ENCODE data around the gene CCDC134. TPM values are rescaled to one million over a fixed set of nuclear protein-coding genes. Genes with fewer than 3 reads are reported as not detected.
"Not testable (repeated sequence)": the region's sequence is repeated elsewhere in the genome, so short reads cannot be mapped to it uniquely, and the experiment has no call there.

CCDC134 gene
- total RNA-seq, 4 donors from 2014 or later, result 6.6 to 18.8 (median 14.4) TPM

DNA sequence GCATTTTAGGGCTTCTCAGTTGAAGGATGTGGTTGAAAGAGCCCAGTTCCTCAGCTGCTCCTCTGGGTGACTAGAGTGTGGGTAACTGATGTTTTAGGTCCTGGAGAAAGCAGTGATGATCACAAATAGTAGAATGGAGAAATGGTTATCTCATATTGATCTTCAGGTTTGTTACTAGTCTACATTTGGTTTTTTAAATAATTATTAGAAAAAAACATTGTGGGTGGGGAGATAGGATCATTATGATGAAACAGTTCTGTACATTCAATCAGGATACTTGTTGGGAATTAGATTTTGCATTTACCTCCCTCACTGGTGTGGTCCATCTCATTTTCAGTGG, 57.4 kb downstream of the CCDC134 start:
- DNase-seq, result no peak
- H3K4me1 ChIP-seq, result peaks cover 0 to 17% of the 10 kb centered on the region in 2 donors
- H3K27ac ChIP-seq, result no peak overlapping the region
- TF ChIP-seq POLR2A (IDR thresholded peaks at IDR 0.05), result no peak
- TF ChIP-seq, protein P1, sequence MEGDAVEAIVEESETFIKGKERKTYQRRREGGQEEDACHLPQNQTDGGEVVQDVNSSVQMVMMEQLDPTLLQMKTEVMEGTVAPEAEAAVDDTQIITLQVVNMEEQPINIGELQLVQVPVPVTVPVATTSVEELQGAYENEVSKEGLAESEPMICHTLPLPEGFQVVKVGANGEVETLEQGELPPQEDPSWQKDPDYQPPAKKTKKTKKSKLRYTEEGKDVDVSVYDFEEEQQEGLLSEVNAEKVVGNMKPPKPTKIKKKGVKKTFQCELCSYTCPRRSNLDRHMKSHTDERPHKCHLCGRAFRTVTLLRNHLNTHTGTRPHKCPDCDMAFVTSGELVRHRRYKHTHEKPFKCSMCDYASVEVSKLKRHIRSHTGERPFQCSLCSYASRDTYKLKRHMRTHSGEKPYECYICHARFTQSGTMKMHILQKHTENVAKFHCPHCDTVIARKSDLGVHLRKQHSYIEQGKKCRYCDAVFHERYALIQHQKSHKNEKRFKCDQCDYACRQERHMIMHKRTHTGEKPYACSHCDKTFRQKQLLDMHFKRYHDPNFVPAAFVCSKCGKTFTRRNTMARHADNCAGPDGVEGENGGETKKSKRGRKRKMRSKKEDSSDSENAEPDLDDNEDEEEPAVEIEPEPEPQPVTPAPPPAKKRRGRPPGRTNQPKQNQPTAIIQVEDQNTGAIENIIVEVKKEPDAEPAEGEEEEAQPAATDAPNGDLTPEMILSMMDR (IDR thresholded peaks at IDR 0.05), result no peak
- H3K9me3 ChIP-seq, result no peaks in the 10 kb centered on the region
- intact Hi-C loops (cut with DNase I), result no loop called here
- H3K27me3 ChIP-seq, result no peaks in the 10 kb centered on the region
- H3K4me3 ChIP-seq (replicated peaks in 1 of 3), result no peak overlapping the region
- no peaks in the 10 kb centered on the region for H3K36me3 ChIP-seq

DNA sequence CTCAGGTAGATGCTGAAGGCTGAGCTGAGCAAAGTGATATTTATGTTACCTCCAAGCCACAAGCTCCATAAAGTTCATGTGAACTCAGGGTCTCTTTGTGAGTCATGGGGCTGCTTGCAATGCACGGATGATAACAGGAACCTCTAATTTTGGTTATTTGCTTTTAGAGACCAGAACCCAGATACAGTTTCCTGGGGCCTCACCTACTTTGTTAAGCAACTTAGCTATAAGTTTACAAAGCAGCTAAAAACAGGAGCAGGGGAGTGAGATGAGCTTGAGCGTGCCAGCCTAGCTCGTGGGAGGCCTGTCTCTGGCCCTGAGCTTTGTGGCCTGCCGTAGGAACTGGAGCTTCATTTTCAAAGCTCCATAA, 61.7 kb downstream of the CCDC134 start:
- no peak for TF ChIP-seq POLR2A (IDR thresholded peaks at IDR 0.05)
- TF ChIP-seq, protein P1 (IDR thresholded peaks at IDR 0.05), result no peak
- Histone ChIP-seq H3K4me3 (replicated peaks in 1 of 3) (no peak overlapping the region), H3K27ac (no peak overlapping the region), H3K27me3 (no peaks in the 10 kb centered on the region), H3K4me1 (peaks cover 0 to 23% of the 10 kb centered on the region in 2 donors), H3K36me3 (peaks cover 1 to 2% of the 10 kb centered on the region in 2 donors), H3K9me3 (no peaks in the 10 kb centered on the region)
- 71 to 80% methylated on average over 4 of the region's 4 CpGs for WGBS, 2 donors
- no peak for DNase-seq
- intact Hi-C loops (cut with DNase I), result no loop called here

DNA sequence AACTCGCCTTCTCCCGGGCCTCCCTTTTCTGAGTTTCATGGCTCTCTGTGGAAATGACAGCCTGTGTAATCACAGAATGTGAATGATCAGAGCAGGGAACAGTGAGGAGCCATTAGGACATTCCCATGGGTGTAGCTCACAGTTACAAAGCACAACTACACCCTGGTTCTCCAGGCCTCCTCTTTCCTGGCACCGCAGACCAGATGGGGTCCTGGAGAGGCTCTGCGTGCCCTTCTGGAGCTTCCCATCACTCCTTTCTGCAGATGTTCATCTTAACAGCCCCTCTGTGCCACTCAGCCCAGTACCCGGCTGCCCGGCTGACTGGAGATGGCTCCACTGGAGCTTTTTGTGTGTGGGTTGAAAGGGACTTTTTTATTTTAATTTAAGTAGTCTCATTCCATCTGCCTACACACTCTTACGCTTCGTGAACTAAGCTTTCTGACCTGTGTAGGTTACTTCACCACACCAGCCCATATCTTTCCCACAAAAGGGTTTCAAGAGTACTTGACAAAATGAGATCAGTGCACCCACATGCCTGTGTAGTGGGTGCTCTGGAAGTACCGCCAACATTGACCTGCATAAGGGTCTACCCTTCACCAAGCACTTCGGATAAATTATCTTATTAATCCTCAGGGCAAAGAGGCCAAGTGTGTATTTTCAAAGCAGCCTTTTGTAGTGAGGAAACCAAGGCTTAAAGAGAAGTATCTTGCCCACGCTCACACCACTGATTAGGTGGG, 62.2 kb downstream of the CCDC134 start:
- Histone ChIP-seq H3K27me3 (no peaks in the 10 kb centered on the region), H3K36me3 (peaks cover 3 to 4% of the 10 kb centered on the region in 2 donors), H3K4me1 (peaks cover 0 to 23% of the 10 kb centered on the region in 2 donors), H3K4me3 (replicated peaks in 1 of 3) (no peak overlapping the region), H3K9me3 (no peaks in the 10 kb centered on the region), H3K27ac (no peak overlapping the region)
- 49 to 59% methylated on average over 11 of the region's 11 CpGs for WGBS, 2 donors
- intact Hi-C loops (cut with DNase I), result no loop called here
- TF ChIP-seq, protein P1 (IDR thresholded peaks at IDR 0.05), result no peak
- TF ChIP-seq POLR2A (IDR thresholded peaks at IDR 0.05), result no peak
- peak in 1 of 2 donors; percentile 14 for DNase-seq

DNA sequence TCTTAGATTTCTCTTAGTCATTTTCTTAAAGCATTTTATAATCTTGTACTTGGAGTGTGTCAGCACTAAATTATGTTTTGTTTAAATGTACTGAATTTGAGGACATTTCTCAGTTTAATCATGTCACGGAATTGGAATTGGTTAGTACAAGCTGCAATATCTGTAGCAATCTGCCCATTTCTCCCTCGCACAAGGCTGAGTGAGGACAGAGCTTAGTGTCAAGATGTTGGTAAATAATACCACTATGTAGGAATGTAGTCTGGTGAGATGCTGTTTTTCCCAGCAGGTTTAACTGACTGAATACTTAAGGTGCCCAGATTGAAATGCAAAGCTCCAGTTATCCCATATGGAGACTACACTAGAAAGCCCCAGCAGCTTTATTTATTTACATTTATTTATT, 63.0 kb downstream of the CCDC134 start:
- 91 to 97% methylated on average over 2 of the region's 2 CpGs for WGBS, 2 donors
- no peaks in the 10 kb centered on the region for H3K27me3 ChIP-seq
- no peak overlapping the region for H3K4me3 ChIP-seq (replicated peaks in 1 of 3)
- TF ChIP-seq, protein P1 (IDR thresholded peaks at IDR 0.05), result no peak
- TF ChIP-seq POLR2A (IDR thresholded peaks at IDR 0.05), result no peak
- intact Hi-C loops (cut with DNase I), result no loop called here
- peaks cover 7 to 9% of the 10 kb centered on the region in 2 donors for H3K36me3 ChIP-seq
- H3K9me3 ChIP-seq, result no peaks in the 10 kb centered on the region
- H3K27ac ChIP-seq, result no peak overlapping the region
- peaks cover 0 to 23% of the 10 kb centered on the region in 2 donors for H3K4me1 ChIP-seq
- no peak for DNase-seq

DNA sequence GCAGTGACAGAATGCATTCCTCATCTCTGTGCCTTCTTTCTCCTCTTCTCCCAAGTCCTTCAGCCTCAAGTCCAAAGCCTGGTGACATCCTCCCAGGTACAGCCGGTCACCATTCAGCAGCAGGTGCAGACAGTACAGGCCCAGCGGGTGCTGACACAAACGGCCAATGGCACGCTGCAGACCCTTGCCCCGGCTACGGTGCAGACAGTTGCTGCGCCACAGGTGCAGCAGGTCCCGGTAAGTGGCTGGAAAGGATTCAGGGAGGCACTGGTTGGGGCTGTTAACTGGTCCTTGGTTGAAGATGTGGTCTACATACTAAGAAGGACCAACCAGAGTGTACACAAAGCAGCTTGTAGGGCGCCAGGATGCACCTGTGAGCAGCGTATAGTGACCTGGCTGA, 68.1 kb downstream of the CCDC134 start:
- Histone ChIP-seq H3K27ac (no peak overlapping the region), H3K9me3 (no peaks in the 10 kb centered on the region), H3K36me3 (peaks cover 23 to 37% of the 10 kb centered on the region in 2 donors), H3K27me3 (no peaks in the 10 kb centered on the region), H3K4me3 (replicated peaks in 1 of 3) (no peak overlapping the region), H3K4me1 (no peaks in the 10 kb centered on the region)
- 94% methylated on average over 10 of the region's 10 CpGs for WGBS, 2 donors
- DNase-seq, result no peak
- no peak for TF ChIP-seq POLR2A (IDR thresholded peaks at IDR 0.05)
- TF ChIP-seq, protein P1 (IDR thresholded peaks at IDR 0.05), result no peak
- intact Hi-C loops (cut with DNase I), result no loop called here

DNA sequence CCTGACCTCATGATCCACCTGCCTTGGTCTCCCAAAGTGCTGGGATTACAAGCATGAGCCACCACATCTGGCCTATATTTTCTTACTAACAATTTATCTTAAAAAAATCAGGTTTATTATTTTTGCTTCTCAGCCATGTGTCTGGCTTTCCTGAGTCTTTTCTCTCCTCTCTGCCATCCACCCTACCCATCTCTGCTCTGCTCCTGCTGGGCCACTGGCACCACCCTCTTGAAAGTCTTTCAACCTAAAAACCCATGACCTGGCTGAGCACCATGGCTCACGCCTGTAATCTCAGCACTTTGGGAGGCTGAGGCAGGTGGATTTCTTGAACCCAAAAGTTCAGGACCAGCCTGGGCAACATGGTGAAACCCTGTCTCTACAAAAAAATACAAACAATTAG, 69.6 kb downstream of the CCDC134 start:
- H3K36me3 ChIP-seq, result peaks cover 31 to 44% of the 10 kb centered on the region in 2 donors
- H3K27ac ChIP-seq; H3K9me3 ChIP-seq; H3K4me1 ChIP-seq; H3K4me3 ChIP-seq (replicated peaks in 1 of 3); H3K27me3 ChIP-seq; DNase-seq; intact Hi-C loops (cut with DNase I): not testable (repeated sequence)
- 90 to 100% methylated on average over 1 of the region's 1 CpG for WGBS, 2 donors
